Choroid plexus epithelial cell (primary cell): ENCODE measurements around the gene SMARCD2.

Experiments used
- DNase-seq: peaks from one replicate; pipeline ENCODE4 v3.0.0-alpha.2; 2010; ENCODE audit warnings: low read depth
- H3K4me3 ChIP-seq: 2 replicates; pipeline ENCODE4 v1.5.1; 2011; ENCODE audit warnings: low read depth, mild to moderate bottlenecking, control low read depth, low read length, moderate library complexity
- TF ChIP-seq, protein P1 (sequence below): conservative IDR thresholded peaks from 2 replicates; pipeline ENCODE4 v1.5.1; 2011; ENCODE audit warnings: low read depth, mild to moderate bottlenecking, control low read depth, inconsistent platforms, low read length, moderate library complexity

The SMARCD2 gene

DNA sequence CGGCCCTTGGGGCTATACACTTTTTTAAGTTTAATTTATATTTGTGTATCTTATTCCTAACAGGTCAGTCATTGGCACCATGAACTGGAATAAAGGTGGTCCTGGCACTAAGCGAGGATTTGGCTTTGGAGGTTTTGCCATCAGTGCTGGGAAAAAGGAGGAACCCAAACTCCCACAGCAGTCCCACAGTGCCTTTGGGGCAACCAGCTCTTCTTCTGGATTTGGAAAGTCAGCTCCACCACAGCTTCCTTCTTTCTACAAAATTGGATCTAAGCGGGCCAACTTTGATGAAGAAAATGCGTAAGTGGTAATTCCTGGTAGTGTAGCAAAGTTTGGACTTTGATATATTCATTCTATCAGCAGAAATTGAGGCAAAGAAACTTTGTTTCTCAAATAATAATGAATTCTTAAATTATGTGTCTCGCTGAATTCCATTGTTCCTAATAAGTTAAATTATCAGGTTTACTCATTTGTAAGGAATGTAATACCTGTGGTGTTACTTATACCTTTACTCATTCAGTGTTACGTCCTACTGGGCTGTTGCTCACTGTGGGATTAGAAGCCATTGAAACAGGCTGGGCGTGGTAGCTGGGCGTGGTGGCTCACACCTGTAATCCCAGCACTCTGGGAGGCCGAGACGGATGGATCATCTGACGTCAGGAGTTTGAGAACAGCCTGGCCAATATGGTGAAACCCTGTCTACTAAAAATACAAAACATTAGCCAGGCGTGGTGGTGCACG, 55.3 kb downstream of the SMARCD2 start:
- no peak for DNase-seq
- no peak overlapping the region for H3K4me3 ChIP-seq
- TF ChIP-seq, protein P1, sequence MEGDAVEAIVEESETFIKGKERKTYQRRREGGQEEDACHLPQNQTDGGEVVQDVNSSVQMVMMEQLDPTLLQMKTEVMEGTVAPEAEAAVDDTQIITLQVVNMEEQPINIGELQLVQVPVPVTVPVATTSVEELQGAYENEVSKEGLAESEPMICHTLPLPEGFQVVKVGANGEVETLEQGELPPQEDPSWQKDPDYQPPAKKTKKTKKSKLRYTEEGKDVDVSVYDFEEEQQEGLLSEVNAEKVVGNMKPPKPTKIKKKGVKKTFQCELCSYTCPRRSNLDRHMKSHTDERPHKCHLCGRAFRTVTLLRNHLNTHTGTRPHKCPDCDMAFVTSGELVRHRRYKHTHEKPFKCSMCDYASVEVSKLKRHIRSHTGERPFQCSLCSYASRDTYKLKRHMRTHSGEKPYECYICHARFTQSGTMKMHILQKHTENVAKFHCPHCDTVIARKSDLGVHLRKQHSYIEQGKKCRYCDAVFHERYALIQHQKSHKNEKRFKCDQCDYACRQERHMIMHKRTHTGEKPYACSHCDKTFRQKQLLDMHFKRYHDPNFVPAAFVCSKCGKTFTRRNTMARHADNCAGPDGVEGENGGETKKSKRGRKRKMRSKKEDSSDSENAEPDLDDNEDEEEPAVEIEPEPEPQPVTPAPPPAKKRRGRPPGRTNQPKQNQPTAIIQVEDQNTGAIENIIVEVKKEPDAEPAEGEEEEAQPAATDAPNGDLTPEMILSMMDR, result no peak

DNA sequence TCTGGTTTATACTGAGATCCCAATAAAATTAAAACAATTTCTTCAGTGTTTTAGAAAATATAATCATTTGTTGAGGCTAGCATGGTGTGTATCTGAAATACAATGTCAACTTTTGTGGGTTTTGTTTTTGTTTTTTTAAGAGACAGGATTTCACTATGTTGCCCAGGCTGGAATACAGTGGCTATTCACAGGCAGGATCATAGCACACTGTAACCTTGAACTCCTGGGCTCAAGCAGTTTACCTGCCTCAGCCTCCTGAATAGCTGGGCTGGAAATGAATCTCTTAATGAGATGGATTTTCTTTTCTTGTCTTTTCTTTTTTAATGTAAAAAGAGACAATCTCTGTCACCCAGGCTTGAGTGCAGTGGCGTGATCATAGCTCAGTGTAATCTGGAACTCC, 56.4 kb downstream of the SMARCD2 start:
- no peak overlapping the region for H3K4me3 ChIP-seq
- TF ChIP-seq, protein P1, result no peak
- no peak for DNase-seq

DNA sequence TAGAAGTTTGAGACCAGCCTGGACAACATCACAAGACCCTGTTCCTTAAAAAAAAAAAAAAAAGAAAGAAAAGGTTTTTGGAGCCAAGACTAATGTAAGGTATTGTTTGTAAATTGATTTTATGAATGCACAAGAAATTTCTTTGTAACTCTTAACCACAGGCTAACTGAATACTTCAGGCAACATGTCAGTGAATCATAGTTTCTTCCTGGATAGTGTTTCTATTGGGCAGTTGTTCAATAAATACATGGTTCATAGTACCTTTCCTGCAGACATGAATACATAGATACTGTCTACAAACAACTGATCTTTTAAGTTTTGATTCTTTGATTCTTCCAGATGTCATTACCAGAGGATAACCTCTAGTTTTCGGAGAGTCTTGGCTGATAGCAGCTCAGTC, 56.9 kb downstream of the SMARCD2 start:
- TF ChIP-seq, protein P1, result no peak
- no peak overlapping the region for H3K4me3 ChIP-seq
- peak; percentile 76 for DNase-seq

DNA sequence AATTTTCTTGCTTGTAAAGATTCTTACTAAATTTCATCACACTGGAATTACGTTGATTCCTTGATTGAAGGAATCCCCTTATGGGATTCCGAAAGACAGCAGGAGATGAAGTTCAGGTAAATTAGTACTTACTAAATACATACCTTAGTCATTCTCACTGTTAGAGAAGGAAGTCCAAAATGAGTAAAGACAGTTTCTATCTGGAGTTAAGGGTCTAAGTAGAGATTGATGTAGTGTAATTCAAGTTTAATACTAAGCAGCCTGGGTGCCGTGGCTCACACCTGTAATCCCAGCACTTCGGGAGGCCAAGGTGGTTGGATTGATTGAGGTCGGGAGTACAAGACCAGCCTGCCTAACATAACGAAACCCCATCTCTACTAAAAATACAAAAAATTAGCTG, 59.0 kb downstream of the SMARCD2 start:
- TF ChIP-seq, protein P1, result no peak
- no peak overlapping the region for H3K4me3 ChIP-seq
- no peak for DNase-seq
